HG02981 (cell line): ENCODE results near the gene TMEM218.

Experiments used
- ATAC-seq: cut with Tn5 transposase; IDR thresholded peaks from one replicate; pipeline ENCODE4 v1.9.1; 2021; ENCODE audit warnings: mild to moderate bottlenecking, moderate library complexity; ENCODE audit not compliant: unreplicated experiment

Gene TMEM218

GRCh38 chr11:125111343-125112207, at the start of gene TMEM218:
Gene TMEM218, minus strand, starts transcription at chr11:125111626. Its CDS starts 9,385 bp downstream, at chr11:125102241.
- peak; percentile 97 for ATAC-seq

GRCh38 chr11:125157953-125158680, 46.7 kb upstream of the TMEM218 start:
- no peak for ATAC-seq

- no peak for ATAC-seq
These were observed 45.8 kb upstream of the TMEM218 start for GRCh38 chr11:125157118-125157733.

- no peak for ATAC-seq
These were observed 45.1 kb upstream of the TMEM218 start for GRCh38 chr11:125156346-125157117.

GRCh38 chr11:125155767-125156166, 44.3 kb upstream of the TMEM218 start:
- no peak for ATAC-seq

GRCh38 chr11:125155100-125155444, 43.6 kb upstream of the TMEM218 start:
- no peak for ATAC-seq

GRCh38 chr11:125154378-125155099, 43.1 kb upstream of the TMEM218 start:
- ATAC-seq: no peak

- no peak for ATAC-seq
These were observed 42.4 kb upstream of the TMEM218 start for GRCh38 chr11:125153837-125154236.

- no peak for ATAC-seq
These were observed 37.3 kb upstream of the TMEM218 start for GRCh38 chr11:125148743-125149142.

- ATAC-seq: no peak
These were observed 36.6 kb upstream of the TMEM218 start for GRCh38 chr11:125148011-125148410.

- ATAC-seq: no peak
These were observed 35.9 kb upstream of the TMEM218 start for GRCh38 chr11:125147280-125147679.

GRCh38 chr11:125146232-125146631, 34.8 kb upstream of the TMEM218 start:
- ATAC-seq: no peak

- ATAC-seq: peak; percentile 90
These were observed 30.5 kb upstream of the TMEM218 start for GRCh38 chr11:125141686-125142535.

GRCh38 chr11:125141178-125141577, 29.8 kb upstream of the TMEM218 start:
- no peak for ATAC-seq

- ATAC-seq: no peak
These were observed 28.8 kb upstream of the TMEM218 start for GRCh38 chr11:125140233-125140632.

GRCh38 chr11:125139778-125140177, 28.4 kb upstream of the TMEM218 start:
- ATAC-seq: no peak

- no peak for ATAC-seq
These were observed 27.5 kb upstream of the TMEM218 start for GRCh38 chr11:125138966-125139365.

GRCh38 chr11:125136001-125136400, 24.6 kb upstream of the TMEM218 start:
- ATAC-seq: no peak

- no peak for ATAC-seq
These were observed 21.2 kb upstream of the TMEM218 start for GRCh38 chr11:125132596-125132995.
